GM19238 (cell line): ENCODE measurements around the gene XRN2.
"Not testable (repeated sequence)": the region's sequence is repeated elsewhere in the genome, so short reads cannot be mapped to it uniquely, and the experiment has no call there.

Experiments used
- DNase-seq: peaks from one replicate; pipeline ENCODE4 v3.0.0; 2011; ENCODE audit warnings: low spot score; ENCODE audit not compliant: insufficient read length

The XRN2 gene

DNA sequence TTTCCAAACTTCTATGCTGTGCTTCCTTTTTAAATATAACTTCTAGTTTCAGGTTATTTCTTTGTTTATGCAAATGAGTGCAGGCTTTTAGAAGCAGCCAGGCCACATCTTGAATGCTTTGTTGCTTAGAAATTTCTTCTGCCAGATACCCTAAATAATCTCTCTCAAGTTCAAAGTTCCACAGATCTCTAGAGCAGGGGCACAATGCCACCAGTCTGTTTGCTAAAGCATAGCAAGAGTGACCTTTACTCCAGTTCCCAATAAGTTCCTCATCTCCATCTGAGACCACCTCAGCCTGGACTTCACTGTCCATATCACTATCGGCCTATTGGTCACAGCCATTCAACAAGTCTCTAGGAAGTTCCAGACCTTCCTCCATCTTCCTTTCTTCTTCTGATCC, 120.6 kb downstream of the XRN2 start:
- not testable (repeated sequence) for DNase-seq

GRCh38 chr20:21424846-21425245, 121.7 kb downstream of the XRN2 start:
- DNase-seq, result no peak

DNA sequence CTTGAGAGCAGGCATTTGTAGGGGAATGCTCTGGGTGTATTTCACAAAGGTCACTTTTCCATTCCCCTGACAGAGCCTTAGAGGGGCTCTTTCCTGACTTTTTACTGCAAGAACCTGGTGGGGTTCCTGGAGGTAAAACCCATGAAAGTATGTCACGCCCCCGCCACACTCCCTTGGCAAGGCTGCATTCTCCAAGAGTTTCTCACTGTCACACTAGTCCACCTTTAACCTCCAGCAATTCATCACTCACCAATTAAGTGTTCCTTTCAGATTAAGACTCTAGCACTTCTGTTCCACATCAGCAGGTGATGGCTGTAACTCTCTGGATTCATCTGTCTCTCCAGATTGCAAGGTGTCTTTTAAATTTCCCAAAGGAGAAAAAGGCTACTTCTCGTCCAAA, 126.9 kb downstream of the XRN2 start:
- no peak for DNase-seq

- DNase-seq, result no peak
These were observed 129.8 kb downstream of the XRN2 start for GRCh38 chr20:21432911-21433310.

GRCh38 chr20:21433329-21433890, 130.3 kb downstream of the XRN2 start:
- no peak for DNase-seq

- DNase-seq, result no peak
These were observed 132.4 kb downstream of the XRN2 start for GRCh38 chr20:21435576-21435975.

- DNase-seq, result no peak
These were observed 133.1 kb downstream of the XRN2 start for GRCh38 chr20:21436205-21436604.

DNA sequence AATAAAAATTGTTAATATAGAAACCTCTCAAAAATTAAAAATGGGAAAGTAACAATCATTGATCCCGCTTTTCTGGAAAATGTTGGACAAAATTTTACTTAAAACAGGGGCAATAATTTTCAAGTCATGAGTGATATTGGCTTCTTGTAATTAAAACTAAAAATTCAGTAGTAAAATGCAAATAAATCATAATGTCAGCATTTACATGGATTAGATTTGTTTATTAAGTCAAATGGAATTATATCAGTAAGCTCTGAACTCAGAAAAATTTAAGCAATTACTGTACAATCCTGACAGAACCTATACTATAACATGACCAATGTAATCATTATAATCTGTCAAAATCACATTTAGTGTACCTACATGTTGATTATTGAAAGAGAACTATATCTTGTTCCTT, 134.1 kb downstream of the XRN2 start:
- DNase-seq, result no peak

DNA sequence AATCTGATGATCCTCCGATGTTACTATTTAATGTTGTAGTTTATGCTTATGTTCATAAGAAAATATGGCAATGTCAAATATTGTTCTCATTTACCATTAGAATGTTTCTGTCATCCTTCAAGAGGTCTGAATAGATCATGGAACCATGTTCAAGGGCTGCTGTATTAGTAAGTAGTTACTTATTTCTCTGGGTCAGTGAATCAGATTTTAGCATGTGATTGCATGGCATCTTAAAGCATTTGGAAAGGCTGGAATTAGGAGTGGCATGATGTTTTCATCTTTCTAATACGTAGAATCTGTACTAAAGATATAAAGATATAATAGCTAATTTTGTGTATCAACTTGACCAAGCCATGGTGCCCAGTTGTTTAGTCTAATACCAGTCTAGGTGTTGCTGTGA, 134.7 kb downstream of the XRN2 start:
- DNase-seq, result no peak
